Measurements from ENCODE around the gene TICAM2.

TICAM2 gene

DNA sequence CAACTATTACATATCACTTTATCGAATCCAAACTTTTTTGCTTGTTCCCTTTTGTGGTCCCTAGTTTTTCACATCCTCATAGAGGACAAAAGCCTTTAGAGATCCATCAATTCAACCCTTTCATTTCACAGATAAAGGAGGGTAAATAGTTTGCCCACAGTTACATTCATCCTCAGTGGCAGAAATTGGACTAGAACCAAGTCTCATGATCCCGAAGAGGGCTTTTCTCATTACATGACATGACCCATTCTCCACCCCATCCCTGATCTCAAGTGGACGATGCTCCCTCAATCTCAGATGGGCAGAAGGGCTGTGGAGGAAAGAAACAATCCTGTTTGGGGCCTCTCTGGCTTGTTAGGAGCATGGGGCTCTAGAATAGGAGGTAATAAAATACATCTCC is 23.1 kb downstream of the TICAM2 start:
- ChIA-PET CTCF (no interaction called here), POLR2A (no interaction called here)
- TF ChIP-seq ZNF544 (tag by site-specific recombination; IDR thresholded peaks at IDR 0.05) (no peak), ZNF791 (tag by site-specific recombination; IDR thresholded peaks at IDR 0.05) (no peak), ZNF658 (tag by site-specific recombination; IDR thresholded peaks at IDR 0.05) (no peak), ZNF510 (tag by site-specific recombination; IDR thresholded peaks at IDR 0.05; ENCODE audit: insufficient replicate concordance) (no peak), ZFP69B (tag by site-specific recombination; IDR thresholded peaks at IDR 0.05) (no peak), ZNF521 (tag by site-specific recombination; IDR thresholded peaks at IDR 0.05) (no peak), ZNF248 (tag by site-specific recombination; IDR thresholded peaks at IDR 0.05) (no peak), ZNF10 (tag by site-specific recombination; IDR thresholded peaks at IDR 0.05) (no peak), ZNF391 (tag by site-specific recombination; IDR thresholded peaks at IDR 0.05; ENCODE audit: borderline replicate concordance, low read depth) (no peak), ZNF560 (tag by site-specific recombination; IDR thresholded peaks at IDR 0.05; ENCODE audit: borderline replicate concordance) (no peak), EGR2 (tag by site-specific recombination; IDR thresholded peaks at IDR 0.05; ENCODE audit: low read depth) (no peak), YY2 (tag by site-specific recombination; IDR thresholded peaks at IDR 0.05) (no peak), ZNF155 (tag by site-specific recombination; IDR thresholded peaks at IDR 0.05) (no peak), SCRT2 (tag by site-specific recombination; IDR thresholded peaks at IDR 0.05) (no peak), ZSCAN23 (tag by site-specific recombination; IDR thresholded peaks at IDR 0.05) (no peak), ZNF843 (tag by site-specific recombination; IDR thresholded peaks at IDR 0.05) (no peak)
- TF ChIP-seq, protein P1, sequence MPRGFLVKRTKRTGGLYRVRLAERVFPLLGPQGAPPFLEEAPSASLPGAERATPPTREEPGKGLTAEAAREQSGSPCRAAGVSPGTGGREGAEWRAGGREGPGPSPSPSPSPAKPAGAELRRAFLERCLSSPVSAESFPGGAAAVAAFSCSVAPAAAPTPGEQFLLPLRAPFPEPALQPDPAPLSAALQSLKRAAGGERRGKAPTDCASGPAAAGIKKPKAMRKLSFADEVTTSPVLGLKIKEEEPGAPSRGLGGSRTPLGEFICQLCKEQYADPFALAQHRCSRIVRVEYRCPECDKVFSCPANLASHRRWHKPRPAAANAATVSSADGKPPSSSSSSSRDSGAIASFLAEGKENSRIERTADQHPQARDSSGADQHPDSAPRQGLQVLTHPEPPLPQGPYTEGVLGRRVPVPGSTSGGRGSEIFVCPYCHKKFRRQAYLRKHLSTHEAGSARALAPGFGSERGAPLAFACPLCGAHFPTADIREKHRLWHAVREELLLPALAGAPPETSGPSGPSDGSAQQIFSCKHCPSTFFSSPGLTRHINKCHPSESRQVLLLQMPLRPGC (tag by site-specific recombination; IDR thresholded peaks at IDR 0.05), result no peak
- TF ChIP-seq, protein P2, sequence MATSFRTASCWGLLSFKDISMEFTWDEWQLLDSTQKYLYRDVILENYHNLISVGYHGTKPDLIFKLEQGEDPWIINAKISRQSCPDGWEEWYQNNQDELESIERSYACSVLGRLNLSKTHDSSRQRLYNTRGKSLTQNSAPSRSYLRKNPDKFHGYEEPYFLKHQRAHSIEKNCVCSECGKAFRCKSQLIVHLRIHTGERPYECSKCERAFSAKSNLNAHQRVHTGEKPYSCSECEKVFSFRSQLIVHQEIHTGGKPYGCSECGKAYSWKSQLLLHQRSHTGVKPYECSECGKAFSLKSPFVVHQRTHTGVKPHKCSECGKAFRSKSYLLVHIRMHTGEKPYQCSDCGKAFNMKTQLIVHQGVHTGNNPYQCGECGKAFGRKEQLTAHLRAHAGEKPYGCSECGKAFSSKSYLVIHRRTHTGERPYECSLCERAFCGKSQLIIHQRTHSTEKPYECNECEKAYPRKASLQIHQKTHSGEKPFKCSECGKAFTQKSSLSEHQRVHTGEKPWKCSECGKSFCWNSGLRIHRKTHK (tag by site-specific recombination; IDR thresholded peaks at IDR 0.05), result no peak
- TF ChIP-seq, protein P3, sequence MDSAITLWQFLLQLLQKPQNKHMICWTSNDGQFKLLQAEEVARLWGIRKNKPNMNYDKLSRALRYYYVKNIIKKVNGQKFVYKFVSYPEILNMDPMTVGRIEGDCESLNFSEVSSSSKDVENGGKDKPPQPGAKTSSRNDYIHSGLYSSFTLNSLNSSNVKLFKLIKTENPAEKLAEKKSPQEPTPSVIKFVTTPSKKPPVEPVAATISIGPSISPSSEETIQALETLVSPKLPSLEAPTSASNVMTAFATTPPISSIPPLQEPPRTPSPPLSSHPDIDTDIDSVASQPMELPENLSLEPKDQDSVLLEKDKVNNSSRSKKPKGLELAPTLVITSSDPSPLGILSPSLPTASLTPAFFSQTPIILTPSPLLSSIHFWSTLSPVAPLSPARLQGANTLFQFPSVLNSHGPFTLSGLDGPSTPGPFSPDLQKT (IDR thresholded peaks at IDR 0.05; ENCODE audit: borderline replicate concordance, low read depth, low read length), result no peak
- Histone ChIP-seq H3K36me3 (ENCODE audit: control insufficient read depth in 2 of 2, insufficient read depth in 1 of 2, low read length in 2 of 2) (no peaks in the 10 kb centered on the region), H3K27ac (ENCODE audit: extremely low read depth, low read depth, low read length) (no peak overlapping the region), H3K4me1 (ENCODE audit: control insufficient read depth, insufficient read depth, low read length) (no peaks in the 10 kb centered on the region), H3K9me3 (ENCODE audit: control insufficient read depth, insufficient read depth, low read depth, low read length) (no peaks in the 10 kb centered on the region), H3K4me3 (ENCODE audit: low read depth, low read length) (no peak overlapping the region)

DNA sequence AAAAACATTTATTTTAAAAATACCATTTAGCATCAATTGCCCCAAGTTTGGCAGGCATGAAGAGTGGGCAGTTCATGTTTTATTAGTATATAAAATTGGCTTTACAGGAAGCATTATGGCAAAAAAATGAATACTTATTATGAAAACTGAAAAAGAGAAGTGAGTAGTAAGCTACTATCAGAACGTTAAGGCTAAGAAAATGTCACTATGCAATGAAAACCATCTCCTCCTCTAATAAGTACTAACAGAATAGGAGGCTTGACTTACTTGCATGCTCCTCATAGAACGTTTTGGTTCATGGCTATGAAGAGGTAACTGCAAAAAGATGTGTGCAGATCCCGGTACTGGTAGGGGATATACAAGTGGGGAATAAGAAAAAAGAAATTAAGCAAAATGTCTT is 23.6 kb downstream of the TICAM2 start:
- no peaks in the 10 kb centered on the region for H3K4me1 ChIP-seq (ENCODE audit: control insufficient read depth, insufficient read depth, low read length)
- no peak overlapping the region for H3K27ac ChIP-seq (ENCODE audit: extremely low read depth, low read depth, low read length)
- H3K4me3 ChIP-seq (ENCODE audit: low read depth, low read length), result no peak overlapping the region
- no peaks in the 10 kb centered on the region for H3K36me3 ChIP-seq (ENCODE audit: control insufficient read depth in 2 of 2, insufficient read depth in 1 of 2, low read length in 2 of 2)
- ChIA-PET CTCF (no interaction called here), POLR2A (no interaction called here)
- TF ChIP-seq ZNF768 (tag by site-specific recombination; IDR thresholded peaks at IDR 0.05), result no peak
- no peak for TF ChIP-seq ZNF514 (tag by site-specific recombination; IDR thresholded peaks at IDR 0.05)
- TF ChIP-seq ZNF239 (tag by site-specific recombination; IDR thresholded peaks at IDR 0.05), result no peak
- no peak for TF ChIP-seq ZNF155 (tag by site-specific recombination; IDR thresholded peaks at IDR 0.05)
- TF ChIP-seq, protein P4, sequence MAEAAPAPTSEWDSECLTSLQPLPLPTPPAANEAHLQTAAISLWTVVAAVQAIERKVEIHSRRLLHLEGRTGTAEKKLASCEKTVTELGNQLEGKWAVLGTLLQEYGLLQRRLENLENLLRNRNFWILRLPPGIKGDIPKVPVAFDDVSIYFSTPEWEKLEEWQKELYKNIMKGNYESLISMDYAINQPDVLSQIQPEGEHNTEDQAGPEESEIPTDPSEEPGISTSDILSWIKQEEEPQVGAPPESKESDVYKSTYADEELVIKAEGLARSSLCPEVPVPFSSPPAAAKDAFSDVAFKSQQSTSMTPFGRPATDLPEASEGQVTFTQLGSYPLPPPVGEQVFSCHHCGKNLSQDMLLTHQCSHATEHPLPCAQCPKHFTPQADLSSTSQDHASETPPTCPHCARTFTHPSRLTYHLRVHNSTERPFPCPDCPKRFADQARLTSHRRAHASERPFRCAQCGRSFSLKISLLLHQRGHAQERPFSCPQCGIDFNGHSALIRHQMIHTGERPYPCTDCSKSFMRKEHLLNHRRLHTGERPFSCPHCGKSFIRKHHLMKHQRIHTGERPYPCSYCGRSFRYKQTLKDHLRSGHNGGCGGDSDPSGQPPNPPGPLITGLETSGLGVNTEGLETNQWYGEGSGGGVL (tag by site-specific recombination; IDR thresholded peaks at IDR 0.05), result no peak
- TF ChIP-seq, protein P5, sequence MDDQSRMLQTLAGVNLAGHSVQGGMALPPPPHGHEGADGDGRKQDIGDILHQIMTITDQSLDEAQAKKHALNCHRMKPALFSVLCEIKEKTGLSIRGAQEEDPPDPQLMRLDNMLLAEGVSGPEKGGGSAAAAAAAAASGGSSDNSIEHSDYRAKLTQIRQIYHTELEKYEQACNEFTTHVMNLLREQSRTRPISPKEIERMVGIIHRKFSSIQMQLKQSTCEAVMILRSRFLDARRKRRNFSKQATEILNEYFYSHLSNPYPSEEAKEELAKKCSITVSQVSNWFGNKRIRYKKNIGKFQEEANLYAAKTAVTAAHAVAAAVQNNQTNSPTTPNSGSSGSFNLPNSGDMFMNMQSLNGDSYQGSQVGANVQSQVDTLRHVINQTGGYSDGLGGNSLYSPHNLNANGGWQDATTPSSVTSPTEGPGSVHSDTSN (CRISPR knock-in tag; IDR thresholded peaks at IDR 0.05), result no peak
- H3K9me3 ChIP-seq (ENCODE audit: control insufficient read depth, insufficient read depth, low read depth, low read length), result no peaks in the 10 kb centered on the region

All from HEK293 (cell line).